ENCODE measurements around the gene TMEM163. TPM values are rescaled to one million over a fixed set of nuclear protein-coding genes. Genes with fewer than 3 reads are reported as not detected.

Gene TMEM163
- total RNA-seq, 1 experiment from 2014 or later, result 0.12 TPM

- ChIA-PET RAD21 (ENCODE audit: low non-redundant PET in 1 of 2, low total read pairs in 2 of 2, uncharacterized antibody in 2 of 2, unreplicated experiment in 2 of 2) (no interaction called here), CTCF (no interaction called here), POLR2A (no interaction called here)
- Histone ChIP-seq H3K9ac (ENCODE audit: low read length) (no peak overlapping the region), H3K36me3 (ENCODE audit: control insufficient read depth in 1 of 2, insufficient read depth in 2 of 2, low read length in 2 of 2) (no peaks in the 10 kb centered on the region), H3K79me2 (ENCODE audit: insufficient read depth, low read length) (no peaks in the 10 kb centered on the region), H2AFZ (ENCODE audit: low read depth, low read length, poor library complexity, severe bottlenecking) (no peak overlapping the region), H3K27ac (ENCODE audit: low read depth, low read length) (no peak overlapping the region), H3K4me3 (replicated peaks in 1 of 2; ENCODE audit: low read depth in 1 of 2, low read length in 2 of 2) (no peak overlapping the region), H3K27me3 (ENCODE audit: insufficient read depth, low read length) (peaks cover 22% of the 10 kb centered on the region), H4K20me1 (ENCODE audit: insufficient read depth) (no peaks in the 10 kb centered on the region), H3K4me2 (ENCODE audit: low read length) (no peak overlapping the region), H3K4me1 (ENCODE audit: control insufficient read depth in 1 of 2, insufficient read depth in 2 of 2, low read length in 2 of 2) (no peaks in the 10 kb centered on the region), H3K9me3 (ENCODE audit: control insufficient read depth in 1 of 2, insufficient read depth in 1 of 2, low read depth in 1 of 2, low read length in 2 of 2) (no peaks in the 10 kb centered on the region), H3K9me2 (ENCODE audit: insufficient read depth) (no peaks in the 10 kb centered on the region)
- intact Hi-C loops (cut with micrococcal nuclease), result no loop called here
- TF ChIP-seq JUND (IDR thresholded peaks at IDR 0.05) (no peak), POLR2AphosphoS5 (IDR thresholded peaks at IDR 0.05; ENCODE audit: low read depth, low read length) (no peak), CTCF (IDR thresholded peaks at IDR 0.05 in 2 of 3, conservative IDR thresholded peaks at IDR 0.05 in 1 of 3; ENCODE audit: borderline replicate concordance in 1 of 3, insufficient read depth in 1 of 3, low read depth in 2 of 3, low read length in 2 of 3) (no peak), REST (IDR thresholded peaks at IDR 0.05; ENCODE audit: low read depth) (no peak), YY1 (IDR thresholded peaks at IDR 0.05; ENCODE audit: extremely low read depth, insufficient replicate concordance, low read depth, low read length) (no peak), ELF1 (IDR thresholded peaks at IDR 0.05; ENCODE audit: borderline replicate concordance, low read depth) (no peak), SRF (IDR thresholded peaks at IDR 0.05; ENCODE audit: low read depth) (no peak), MAX (IDR thresholded peaks at IDR 0.05) (no peak), EGR1 (IDR thresholded peaks at IDR 0.05; ENCODE audit: low read depth) (no peak), ZFX (IDR thresholded peaks at IDR 0.05) (no peak), ATF3 (IDR thresholded peaks at IDR 0.05) (no peak), ZNF274 (IDR thresholded peaks at IDR 0.05; ENCODE audit: low read depth, low read length) (no peak)
- no TSS peak for BruUV-seq (replicated peaks)
- ATAC-seq, result no peak
- no peak for DNase-seq (ENCODE audit: low read depth, low spot score)
Observed at GRCh38 chr2:134714228-134714627, 4.6 kb downstream of the TMEM163 start.

Measured in HCT116 (cell line).